Right renal cortex interstitium (tissue), 3 donors: ENCODE measurements around the gene HSPB6. TPM values are rescaled to one million over a fixed set of nuclear protein-coding genes. Genes with fewer than 3 reads are reported as not detected.
"Not testable (repeated sequence)": the region's sequence is repeated elsewhere in the genome, so short reads cannot be mapped to it uniquely, and the experiment has no call there.

Experiments
- DNase-seq, 3 donors: peaks; one replicate each; pipeline ENCODE4 v3.0.0-alpha.2; 2013; ENCODE audit warnings: low read depth in 3 of 3, low spot score in 2 of 3
- polyA plus RNA-seq, 3 donors: library from polyadenylated mRNA; unstranded; fragments of 120-200 nt; gene quantifications; one replicate each; pipeline ENCODE4 v1.2.1, GENCODE V29; 2013; ENCODE audit not compliant: insufficient read length in 3 of 3

HSPB6 gene, protein sequence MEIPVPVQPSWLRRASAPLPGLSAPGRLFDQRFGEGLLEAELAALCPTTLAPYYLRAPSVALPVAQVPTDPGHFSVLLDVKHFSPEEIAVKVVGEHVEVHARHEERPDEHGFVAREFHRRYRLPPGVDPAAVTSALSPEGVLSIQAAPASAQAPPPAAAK
- 10 to 100 TPM; 17.5 to 21.5 (median 18.7) TPM for polyA plus RNA-seq

DNA sequence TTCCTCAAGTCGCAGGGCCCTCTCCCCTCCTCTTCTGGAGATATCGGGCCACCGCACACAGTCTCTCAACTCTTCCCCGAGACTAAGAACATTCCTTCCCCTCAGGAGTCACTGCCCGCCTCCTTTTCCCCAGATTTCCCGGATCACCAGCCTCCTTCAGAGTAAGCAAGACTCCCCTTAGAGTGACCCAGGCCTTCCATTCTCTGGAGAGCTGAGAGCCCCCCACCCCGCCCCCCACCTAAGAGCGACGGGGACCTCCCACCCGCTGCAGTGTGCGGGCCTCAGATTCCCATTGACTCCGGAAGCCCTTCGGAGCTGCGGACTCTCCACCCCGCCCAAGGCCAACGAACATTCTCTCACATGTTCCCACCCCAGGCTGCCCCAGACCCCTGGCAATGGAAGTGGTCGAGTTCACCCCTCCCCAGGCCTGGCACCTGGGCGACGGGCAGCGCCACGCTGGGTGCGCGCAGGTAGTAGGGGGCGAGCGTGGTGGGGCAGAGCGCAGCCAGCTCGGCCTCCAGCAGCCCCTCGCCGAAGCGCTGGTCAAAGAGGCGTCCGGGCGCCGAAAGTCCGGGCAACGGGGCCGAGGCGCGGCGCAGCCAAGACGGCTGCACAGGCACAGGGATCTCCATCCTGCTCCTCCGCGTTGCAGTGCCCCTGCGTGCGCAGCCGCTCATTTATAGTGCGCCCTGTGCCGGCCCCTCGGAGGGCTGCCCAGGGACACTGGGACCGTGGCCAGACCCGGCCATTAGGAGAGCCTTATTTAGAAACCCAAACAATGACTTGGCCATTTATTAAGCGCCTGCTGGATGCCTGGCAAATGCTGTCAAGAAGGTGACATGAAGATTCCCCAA lies at the start of gene HSPB6:
Gene HSPB6 (minus strand): TSS at position 653 of the 854 bp plus-strand sequence. CDS start 21 bp downstream, at position 632.
- no peak for DNase-seq

DNA sequence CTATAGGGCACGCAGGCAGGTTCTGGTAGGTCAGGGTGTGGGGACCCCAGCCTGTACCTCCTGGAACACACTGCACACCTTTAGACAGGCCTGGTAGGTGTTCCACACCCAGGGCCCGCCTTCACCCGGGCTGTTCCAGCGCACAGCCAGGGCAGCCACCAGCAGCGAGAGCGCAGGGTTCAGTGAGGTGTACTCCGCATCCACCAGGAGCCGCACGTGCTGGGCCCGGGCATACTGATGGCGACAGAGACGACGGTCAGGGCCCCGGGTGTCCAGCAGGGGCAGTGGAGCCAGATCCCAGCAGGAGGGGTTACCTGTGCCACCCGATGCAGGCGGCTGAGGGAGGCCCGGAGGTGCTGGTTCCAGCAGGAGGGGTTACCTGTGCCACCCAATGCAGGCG lies 49.8 kb upstream of the HSPB6 start:
- no peak for DNase-seq

DNA sequence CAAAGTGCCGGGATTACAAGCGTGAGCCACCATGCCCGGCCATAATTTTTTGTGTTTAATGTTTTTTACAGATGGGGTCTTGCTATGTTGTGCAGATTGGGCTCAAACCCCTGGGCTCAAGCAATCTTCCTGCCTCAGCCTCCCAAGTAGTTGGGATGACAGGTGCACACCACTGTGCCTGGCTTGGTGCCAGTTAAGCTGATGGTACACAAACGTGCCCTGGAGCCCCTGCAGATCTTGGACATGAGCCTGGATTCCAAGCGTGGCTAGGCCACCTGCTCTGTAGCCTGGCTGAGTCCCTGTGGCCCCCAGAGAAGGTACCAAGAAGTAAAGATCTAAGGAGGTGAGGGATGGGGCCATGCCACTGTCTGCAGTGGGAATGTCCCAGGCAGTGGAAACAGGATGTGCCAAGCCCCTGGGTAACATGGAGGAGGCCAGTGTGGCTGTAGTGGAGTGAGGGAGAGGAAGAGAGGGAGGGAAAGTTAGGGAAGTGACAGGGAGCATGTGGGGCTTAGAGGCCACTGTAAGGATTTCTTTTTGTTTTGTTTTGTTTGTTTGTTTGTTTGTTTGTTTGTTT lies 48.8 kb upstream of the HSPB6 start:
- no peak for DNase-seq

DNA sequence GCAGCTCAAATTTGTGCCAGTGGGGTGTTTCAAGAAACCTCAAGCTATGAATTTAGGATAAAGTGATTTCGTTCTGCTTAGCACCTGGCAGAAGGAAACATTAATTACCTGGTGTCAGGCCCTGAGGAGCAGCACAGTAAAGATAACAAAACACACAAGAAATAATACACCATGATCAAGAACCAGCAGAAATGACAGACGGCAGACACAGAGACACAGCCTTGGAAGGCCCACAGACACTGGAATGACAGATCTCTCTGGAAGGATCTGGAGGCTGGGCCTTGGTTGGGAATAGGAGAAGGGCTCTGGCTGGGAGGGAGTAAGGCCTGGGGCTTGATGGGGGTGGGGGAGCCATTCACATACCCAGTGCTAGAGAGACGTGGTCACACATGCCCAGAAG lies 45.0 kb upstream of the HSPB6 start:
- no peak for DNase-seq

DNA sequence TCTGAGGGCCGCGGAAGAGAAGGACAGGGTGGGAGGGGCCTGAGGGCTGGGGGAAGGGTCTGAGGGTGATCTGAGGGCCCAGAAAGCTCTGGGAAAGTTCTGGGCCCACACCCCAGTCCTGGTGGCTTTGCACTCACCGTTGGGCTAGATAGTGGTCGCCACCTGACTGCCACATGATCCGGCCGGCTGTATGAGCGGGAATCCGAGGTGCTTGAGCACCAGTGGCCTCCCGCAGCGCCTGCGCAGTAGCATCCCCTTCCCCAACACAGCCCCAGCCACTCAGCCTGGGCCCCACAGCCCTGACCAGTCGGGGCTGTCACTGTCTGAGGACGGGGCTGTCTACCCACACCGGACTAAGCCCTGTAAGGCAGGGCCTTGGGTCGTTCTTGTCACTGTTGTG lies 40.8 kb upstream of the HSPB6 start:
- no peak for DNase-seq

DNA sequence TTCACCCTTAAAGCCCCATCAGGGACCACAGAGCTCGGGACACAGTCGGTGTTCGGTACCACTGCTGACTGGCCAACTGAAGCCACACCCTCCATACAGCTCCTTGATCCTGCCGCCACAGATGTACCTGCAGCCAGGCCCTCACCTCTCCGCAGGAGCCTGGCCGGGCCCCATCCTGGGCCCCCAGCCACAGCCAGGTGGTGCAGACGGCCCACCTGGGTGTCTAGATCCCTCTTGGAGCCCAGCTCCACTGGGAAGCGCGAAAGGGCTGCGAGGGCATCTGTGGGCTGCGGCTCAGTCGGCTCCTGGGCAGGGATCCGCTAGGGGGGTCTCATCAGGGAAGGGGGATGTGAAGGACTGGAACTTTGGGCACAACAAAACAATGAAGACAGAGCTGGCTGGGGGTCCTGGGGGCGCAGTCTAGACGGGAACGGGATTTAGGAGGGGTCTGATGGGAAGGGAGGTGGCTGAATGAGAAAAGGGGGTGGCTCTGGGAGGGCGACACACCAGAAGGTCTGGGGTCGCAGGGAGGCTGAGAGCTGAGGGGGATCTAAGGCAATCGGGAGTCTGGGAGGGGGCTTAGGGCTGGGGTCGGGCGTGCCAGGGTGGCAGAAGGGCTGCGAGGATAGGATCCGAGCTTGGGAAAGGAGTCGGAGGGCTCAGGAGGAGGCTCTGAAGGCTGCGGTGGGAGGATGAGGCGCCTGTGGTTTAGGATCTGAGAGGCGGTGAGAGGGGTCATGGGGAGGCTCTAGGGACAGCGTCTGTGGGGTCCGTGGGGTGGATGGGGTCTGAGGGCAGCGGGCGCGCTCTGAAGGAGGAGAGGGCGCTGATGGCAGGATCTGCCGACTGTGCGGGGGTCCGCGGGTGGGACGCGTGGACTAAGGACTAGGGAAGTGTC lies 40.1 kb upstream of the HSPB6 start:
- DNase-seq = no peak

DNA sequence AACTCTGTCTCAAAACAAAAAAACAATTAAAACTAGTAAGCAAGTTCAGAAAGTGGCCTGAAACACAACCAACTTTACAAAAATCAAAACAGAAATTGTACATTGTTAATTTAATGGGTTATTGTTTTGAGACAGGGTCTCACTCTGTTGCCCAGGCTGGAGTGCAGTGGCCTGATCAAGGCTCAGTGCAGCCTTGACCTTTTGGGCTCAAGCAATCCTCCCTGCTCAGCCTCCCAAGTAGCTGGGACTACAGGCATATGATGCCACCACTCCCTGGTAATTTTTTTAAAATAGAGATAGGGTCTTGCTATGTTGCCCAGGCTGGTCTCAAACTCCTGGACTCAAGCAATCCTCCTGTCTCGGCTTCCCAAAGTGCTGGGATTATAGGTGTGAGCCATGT lies 38.7 kb upstream of the HSPB6 start:
- not testable (repeated sequence) for DNase-seq

DNA sequence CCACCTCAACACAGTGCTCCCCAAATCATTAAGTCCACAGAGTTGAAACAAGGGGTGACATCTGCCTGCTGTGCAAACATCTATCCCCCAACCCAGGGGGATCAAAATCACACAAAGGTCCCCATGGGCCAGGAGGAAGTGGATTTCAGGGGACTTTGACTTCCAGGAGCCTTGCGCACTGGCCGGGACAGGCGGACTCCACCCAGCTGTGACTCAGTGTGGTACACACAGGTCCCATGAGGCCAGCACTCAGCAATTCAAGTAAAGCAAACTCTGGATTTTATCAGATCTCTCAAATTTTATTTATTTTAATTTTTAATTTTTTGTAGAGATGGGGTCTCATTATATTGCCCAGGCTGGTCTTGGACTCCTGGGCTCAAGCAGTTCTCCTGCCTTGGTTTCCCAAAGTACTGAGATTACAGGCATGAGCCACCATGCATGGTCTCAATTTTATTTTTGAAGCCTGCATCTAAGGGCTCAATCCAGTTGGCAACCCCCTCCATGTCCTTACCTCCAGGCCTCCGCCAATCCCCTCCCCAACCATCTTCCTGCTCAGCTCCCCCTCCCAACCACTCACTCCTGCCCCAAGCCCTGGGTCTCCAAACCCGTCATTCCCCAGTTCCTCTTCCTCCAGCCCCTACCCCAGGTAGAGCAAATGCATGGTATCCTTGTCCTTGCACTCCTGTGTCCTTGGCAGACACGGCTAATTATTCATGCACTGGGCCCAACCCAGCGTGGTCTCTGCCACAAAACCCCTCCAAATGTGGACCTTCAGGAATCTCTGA lies 36.7 kb upstream of the HSPB6 start:
- DNase-seq = no peak

DNA sequence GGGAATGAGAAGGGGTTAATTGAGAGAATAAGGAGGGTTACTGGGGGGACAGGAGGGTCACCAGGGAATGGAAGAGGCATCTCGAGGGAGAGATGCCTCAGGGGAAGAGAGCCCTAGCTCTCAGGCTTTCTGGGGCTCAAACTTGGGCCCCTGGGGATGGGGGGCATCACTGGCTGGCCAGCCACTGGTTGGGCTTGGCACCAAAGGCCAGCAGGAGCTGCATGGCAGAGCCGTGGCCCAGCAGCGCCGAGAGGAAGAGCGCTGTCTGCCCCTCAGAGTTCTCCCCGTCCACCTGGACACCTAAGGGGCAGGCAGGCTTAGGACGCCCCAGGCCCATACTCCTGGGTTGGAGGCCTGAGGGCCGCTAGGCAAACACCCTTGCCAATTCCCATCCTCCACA lies 36.1 kb upstream of the HSPB6 start:
- DNase-seq = no peak

DNA sequence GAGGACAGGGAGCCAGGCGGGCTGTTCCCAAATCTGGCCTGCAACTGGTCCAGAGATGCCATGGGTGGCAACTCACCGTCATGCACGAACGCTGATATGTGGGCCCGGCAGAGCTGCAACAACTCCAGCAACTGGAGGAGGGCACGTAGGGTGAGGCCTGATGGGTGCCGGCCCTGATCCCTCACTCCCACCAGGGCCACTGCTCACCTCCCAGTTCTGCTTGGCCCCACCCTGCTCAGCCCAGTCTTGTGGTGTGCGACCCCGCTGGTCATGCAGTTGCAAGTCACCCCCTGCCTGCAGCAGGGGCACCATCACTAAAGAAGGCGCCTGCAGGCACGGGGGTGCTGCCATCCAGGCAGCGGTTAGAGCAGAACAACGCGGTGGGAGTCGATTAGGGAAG lies 35.5 kb upstream of the HSPB6 start:
- no peak for DNase-seq

DNA sequence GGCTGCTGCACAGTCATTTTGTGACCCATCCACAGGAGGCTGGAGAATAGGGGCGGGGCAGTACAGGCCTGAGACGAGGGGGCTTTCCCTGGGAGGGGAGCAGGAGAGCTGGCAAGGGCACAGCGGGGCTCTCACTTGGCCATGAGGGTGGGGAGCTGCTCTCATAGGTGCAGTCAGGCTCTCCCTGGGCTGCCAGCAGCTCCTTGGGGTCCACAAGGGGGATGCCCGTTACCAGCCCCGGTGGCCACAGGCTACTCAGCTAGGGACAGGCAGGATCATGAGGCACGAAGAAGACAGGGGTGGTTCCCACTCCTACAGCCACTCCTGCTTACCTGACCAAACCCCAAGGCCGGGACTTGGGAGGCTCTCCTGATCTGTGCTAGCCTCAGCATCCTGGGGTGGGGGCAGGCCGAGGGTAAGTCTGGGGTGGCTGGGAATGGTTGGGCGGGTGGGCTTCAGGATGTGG lies 35.0 kb upstream of the HSPB6 start:
- no peak for DNase-seq

DNA sequence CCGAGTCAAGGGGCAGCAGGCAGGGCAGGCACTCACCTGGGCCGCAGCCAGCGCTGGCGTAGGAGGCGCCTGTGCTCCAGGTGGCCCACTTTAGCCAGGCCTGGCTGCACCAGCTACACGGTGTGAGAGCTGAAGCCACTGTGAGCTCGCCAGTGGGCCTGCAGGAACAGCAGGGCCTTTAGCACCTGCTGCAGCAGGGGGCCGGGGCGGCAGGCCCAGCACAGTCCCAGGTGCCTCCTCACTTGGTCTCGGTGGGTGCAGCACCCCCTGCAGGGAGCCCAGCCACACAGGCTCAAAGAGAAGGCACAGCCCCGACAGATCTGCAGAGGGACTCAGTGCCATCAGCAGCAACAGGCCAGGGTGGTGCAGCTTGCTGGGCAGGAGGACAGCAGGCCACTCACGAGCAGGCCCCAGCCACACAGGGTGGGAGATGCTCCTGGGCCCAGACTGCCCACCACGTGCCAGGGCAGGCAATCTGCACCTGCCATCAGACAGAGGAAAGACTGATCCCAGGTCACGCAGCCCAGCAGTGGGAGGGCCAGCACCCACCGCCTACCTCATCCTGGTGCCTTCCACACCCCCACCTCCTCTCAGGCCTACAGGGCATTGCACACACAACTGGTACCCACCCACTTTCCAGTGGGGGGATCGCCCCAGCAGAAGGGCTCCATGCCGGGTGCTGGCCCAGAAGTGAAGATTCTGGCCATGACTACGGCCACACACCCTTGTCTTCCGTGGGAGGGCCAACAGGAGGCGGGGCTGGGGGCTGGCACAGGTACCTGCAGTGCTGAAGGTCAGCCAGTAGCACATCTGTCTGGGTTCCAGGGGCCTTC lies 34.4 kb upstream of the HSPB6 start:
- no peak for DNase-seq

DNA sequence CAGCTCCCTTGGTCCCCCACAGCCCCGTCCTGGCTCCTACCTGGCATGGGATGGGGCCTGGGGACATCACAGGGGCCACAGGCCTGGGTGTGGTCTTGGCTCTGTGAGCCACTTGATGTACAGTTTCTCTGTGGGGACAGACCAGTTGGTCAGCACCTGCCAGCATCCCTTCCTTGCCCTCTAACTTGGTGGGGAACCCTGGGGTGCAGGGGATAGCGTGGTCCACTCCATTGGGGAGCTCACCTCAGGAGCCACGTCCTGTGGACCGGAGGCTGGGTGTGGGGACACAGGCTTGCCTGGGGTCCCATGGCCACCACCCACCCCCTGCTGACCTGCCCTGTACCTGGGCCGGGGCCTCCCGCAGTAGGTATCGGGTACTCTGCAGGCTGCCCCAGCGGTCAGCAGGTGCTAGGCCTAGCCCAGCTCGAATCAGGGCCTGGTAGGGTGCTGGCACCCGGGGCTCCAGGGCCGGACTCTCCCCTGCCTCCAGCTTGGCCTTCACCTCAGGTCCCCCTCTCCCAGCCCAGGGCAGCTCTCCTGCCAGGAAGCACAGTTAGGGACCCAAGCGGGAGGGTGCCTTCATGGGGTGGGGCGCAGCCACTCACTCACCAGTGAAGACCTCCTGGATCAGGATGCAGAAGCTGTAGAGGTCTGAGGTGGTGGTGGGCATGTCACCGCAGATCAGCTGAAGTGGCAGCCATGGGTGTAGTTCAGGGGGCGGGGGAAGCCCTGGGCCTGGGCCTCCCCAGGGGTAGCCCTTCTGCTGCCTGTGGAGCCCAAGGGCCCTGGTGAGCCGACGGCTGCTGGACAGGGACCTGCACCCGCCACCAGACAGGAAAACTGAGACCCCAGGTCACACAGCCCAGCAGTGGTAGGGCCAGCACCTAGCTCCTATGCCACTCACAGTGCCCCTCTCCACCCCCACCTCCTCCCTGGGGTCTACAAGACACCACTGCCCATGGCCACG lies 33.4 kb upstream of the HSPB6 start:
- no peak for DNase-seq

DNA sequence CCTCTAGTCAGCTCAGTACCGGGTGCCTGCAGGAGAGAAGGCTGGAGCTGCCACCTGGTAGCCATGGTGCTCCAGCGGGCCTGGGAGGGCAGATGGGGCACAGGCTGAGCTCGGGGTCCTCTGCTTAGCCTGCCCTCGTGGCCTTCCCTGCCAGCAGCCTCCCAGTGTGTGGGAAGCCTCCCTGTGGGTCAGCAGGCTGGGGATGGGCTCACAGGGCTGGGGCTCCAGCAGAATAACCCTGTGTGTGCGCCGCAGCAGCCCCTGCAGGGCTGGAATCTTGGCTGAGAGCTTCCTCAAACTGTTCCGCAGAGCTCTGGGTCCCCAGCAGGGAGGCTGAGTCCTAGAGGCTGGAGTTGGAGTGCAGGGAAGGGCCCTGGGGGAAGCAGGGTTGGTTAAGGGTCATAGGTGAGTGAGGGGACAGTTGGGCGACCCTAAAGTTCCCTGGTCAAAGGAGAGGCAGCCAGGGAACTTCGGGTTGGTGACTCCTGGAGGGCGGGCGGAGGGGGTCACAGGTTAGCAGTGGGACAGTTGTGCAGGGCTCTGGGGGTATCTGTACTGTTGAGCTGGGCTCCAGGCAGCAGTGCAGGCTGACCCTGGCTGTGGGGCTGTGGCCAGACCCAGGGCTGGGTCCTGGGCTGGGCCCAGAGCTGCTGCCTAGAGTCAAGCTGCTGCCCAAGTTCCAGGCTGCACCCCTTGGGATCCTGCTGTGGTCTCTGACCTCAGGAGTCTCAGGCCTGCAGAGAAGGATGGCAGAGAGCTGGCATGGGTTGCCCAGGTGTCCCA lies 32.6 kb upstream of the HSPB6 start:
- no peak for DNase-seq

DNA sequence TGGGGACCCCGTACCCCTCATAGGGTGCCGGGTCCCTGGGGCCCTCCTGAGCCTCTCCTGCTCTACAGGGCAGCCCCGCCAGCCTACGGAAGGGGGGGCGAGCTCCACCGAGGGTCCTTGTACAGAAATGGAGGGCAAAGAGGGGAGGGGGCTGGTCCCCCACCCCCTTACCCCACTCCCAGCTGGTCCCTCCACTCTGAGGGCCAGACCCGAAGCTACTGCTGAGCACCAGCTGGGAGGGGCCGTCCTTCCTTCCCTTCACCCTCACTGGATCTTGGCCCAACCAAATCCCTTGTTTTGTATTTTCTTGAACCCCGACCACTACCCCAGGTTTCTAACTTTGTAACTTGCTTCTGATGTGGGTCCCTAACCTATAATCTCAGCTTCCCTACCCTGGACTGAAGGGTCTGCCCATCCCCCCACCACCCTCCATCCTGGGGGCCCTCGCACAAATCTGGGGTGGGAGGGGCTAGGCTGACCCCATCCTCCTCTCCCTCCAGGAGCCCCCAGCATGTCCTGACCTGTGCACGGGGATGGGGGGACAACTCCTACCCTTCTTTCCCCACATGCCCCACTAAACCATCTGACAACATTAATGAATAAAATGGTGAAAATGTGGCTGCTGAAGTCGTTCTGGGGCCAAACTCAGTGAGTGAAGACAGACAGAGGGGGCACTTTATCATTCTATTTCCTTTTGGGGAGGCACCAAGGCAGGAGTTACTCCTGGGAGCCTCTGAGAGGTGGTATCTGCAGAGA lies 31.6 kb upstream of the HSPB6 start:
- DNase-seq = no peak

DNA sequence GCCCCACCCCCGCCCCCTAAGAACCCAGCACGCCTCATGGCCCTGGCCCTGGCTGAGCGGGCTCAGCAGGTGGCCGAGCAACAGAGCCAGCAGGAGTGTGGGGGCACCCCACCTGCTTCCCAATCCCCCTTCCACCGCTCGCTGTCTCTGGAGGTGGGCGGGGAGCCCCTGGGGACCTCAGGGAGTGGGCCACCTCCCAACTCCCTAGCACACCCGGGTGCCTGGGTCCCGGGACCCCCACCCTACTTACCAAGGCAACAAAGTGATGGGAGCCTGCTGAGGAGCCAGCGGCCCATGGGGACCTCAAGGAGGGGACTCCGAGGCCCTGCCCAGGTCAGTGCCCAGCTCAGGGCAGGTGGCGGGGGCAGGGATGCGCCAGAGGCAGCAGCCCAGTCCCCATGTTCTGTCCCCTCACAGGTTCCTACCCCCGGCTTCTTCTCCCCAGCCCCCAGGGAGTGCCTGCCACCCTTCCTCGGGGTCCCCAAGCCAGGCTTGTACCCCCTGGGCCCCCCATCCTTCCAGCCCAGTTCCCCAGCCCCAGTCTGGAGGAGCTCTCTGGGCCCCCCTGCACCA lies 30.5 kb upstream of the HSPB6 start:
- no peak for DNase-seq
